ENCODE measurements around the gene ASL.
A peak's percentile ranks its signal among the peaks of the same experiment; 100 is the strongest.
"Not testable (repeated sequence)": the region's sequence is repeated elsewhere in the genome, so short reads cannot be mapped to it uniquely, and the experiment has no call there.

ASL gene

DNA sequence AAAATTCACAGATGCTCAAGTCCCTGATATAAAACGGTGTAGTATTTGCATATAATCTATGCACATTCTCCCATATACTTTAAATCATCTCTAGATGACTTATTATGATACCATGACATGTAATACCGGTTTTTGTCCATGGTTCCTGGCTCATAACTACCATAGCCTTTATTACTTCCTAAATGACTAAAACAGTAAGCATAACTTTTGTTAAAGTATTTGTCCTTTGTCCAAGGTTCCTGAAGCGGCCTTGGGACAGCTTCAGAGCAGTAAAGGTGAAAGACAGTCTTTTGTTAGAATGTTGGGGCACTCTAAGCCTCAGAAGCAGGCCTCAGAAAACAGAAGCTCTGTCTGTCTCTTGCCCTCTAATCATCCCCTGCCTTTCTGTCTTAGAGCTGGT, 43.0 kb downstream of the ASL start:
- DNase-seq = no peak

DNA sequence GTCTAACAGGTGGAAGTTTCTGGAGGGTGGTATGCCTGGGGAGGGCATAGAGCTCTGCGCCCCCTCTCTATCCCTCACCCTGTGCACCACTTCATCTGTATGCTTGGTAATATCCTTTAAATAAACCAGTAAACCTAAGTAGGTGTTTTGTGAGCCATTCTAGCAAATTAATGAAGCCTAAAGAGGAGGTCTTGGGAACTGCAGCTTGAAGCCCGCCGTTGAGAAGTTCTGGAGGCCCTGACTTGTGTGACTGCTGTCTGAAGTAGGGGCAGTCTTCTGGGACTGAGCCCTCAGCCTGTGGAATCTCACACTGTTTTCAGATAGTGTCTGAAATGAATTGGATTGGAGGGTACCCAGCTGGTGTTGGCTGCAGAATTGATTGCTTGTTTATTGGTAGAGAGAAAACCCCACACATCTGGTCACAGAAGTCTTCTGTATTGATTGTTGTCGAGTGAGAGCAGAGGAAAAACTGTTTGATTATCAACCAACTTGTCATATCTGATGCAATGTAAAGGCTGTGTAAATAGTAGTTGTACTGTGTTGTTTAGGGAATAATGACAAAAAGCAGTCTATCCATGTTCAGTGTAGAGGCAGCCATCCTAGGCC, 43.7 kb downstream of the ASL start:
- DNase-seq = peak in 1 of 51 donors; percentile 12

DNA sequence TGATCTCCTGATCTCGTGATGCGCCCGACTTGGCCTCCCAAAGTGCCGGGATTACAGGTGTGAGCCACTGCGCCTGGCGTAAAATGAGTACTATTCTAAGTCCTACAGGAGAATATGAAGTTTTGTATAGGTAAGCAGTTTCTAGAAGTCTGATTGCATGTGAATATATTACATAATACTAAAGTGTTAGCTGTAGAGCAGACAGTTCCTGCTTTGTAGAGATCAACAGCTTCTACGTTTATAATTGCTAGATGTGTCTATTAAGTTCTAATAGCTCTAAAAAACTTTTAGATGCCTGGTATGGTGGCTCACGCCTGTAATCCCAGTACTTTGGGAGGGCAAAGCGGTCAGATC, 47.5 kb downstream of the ASL start:
- no peak for DNase-seq

DNA sequence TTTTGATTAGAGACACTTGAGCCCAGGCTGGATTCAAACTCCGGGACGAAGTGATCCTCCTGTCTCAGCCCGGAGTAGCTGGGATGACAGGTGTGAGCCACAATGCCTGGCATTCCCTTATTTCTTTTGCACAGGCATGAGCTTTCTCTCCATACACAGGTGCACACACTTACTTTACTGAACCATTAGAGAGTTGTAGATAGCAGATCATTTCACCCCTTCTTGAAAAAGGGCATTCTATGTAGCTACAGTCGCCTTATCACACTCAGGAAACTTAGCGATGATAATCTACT, 48.9 kb downstream of the ASL start:
- DNase-seq = not testable (repeated sequence)

DNA sequence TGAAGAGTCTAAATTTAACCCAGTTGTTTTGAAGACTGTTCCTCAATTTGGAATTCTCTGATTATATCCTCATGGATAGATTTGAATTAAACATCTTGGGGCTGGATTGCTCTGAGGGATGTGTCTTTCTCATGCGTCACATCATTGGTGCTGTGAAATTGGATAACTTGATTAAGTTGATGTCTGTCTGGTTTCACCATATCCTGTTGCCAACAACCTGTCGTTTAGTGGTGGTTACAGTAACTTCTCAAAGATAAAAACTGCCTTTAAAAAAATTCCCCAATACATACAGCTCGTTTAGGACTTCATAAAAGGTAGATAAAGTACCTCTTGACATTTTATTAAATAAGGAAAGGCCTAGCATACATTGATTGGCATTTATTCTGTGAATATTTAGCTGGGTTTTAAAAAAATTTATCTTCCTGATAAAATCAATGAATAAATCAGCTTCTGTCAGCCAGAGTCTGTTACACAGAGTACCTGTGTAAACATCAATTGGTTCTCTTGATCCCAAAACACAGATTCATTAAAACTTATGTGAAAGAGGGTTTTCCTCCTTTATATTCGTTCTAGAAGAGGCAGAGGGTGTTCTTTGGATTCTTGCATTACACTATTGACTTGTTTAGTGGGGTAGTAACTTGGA, 49.6 kb downstream of the ASL start:
- no peak for DNase-seq

DNA sequence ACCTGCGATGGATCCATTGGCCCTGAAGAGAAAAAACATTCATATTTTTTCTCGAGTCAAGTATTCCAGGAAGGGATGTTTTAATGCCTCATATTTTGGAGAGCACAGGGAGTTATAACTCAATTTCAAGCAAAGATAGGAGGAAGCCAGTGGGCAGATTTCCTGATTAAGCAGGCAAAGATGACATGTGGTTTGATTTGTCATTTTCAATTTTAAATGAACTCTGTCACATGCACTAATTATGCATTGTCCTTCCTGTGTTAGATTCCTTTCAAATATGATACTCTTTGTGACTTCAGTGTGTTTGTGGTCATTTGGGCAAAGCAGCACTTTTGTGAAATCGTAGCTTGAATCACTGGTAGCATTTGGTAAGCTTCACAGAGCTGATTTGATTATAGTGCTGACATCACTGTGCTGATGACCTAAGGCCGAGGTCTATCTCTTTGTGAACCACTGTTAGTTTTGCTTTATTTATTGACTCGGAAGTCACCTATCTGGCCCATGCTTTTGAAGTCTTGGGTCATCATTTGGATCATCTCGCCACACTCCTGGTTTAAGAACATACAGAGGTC, 50.2 kb downstream of the ASL start:
- DNase-seq = not testable (repeated sequence)

DNA sequence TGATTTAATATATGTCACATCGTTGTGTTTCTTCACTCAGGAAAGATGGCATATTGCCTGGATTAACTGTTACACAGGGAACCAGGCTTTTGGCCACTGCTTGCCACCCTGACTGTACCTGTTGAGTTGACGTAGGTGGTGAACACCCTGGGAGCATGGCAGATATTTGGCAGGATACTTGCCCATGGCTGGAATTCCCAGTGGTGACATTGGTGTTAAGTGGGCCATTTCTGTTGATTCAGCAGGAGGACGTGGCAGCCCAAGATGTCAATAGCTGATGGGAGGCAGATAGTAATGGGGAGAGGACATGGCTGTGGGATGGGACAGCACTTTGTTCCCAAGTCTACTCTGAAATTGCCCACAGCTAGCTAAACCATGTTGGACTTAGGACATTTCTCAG, 51.6 kb downstream of the ASL start:
- not testable (repeated sequence) for DNase-seq

DNA sequence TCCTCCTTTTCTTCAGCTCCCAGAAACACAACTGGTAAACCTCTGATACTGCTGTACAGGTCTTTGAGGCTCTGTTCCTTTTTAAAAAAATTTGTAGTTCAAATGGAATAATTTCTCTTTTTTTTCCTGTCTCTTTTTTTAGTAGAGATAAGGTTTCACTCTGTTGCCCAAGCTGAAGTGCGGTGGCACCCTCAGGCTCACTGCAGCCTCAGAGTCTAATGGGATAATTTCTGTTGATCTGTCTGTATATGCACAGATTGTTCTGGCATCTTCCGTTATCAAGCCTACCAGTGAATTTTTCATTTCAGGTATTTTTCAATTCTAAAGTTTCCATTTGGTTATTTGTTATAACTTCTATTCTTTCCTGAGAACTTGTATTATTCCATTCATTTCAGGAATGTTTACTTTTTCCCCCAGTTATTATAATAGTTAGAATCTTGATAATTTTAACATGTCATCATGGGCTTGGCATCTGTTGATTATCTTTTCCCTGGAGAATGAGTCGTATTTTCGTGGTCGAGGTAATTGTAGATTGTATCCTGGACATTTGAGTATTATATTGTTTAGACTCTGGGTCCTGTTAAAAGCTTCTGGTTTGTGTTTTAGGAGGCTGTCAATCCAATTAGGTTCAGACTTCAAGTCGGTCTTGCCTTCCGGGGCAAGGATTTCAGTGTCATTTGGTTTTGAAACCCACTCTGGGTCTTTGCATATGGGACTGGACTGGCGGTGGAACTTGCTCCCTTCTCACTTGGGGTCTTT, 63.6 kb downstream of the ASL start:
- no peak for DNase-seq

DNA sequence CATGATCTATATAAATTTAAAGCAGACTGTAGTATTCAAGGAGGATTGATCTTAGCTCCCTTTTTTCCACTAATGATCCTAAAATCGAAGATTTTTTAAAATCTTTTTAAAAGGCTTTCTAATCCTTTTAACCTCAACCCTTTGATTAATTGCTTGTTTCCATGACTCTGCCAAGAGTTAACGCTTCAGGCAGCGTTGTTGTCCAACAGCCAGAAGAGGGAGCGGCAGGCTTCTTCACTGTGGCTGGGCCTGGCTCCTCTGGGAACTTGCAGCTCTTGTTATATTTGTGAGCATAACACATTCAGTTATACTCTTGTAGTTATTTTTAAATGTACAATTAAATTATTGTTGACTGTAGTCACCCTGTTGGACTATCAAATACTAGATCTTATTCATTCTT, 65.3 kb downstream of the ASL start:
- peak in 33 of 51 donors; percentile 3 to 69 (median 33) for DNase-seq

DNA sequence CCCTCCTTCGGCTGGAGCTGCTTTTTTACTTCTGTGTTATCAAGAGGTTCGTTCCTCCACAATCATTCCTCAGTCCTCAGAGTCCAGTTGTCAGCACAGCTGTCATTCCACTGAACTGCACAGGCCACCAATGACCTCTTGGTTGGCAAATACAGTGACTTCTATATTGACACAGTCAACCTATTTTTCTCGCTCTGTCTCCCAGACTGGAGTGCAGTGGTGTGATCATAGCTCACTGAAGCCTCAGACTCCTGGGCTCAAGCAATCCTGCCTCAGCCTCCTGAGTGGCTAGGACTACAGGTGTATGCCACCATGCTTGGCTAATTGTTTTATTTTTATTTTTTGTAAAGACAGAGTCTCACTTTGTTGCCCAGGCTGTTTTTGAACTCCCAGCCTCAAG, 66.7 kb downstream of the ASL start:
- DNase-seq = no peak

DNA sequence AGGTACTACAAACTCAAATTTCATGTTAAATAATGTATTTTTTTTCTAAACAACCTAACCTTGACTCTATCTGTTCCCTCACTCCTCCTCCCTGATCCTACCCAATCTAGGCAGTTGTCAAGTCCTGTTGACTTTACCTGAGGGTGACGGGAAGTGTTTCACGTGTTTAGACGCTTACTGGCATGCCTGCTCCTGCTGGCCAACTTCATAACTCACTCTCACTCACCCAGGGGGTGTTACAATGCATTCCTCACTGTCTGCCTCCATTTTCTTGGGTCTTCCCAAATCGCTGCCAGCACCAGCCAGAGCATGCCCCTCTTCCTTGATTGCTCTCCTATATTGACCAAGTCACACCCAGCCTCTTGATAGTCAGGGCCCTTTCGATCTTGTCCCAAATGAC, 67.4 kb downstream of the ASL start:
- no peak for DNase-seq
